ENCODE data around the gene CCDC3.
"Not testable (repeated sequence)": the region's sequence is repeated elsewhere in the genome, so short reads cannot be mapped to it uniquely, and the experiment has no call there.

Gene CCDC3

DNA sequence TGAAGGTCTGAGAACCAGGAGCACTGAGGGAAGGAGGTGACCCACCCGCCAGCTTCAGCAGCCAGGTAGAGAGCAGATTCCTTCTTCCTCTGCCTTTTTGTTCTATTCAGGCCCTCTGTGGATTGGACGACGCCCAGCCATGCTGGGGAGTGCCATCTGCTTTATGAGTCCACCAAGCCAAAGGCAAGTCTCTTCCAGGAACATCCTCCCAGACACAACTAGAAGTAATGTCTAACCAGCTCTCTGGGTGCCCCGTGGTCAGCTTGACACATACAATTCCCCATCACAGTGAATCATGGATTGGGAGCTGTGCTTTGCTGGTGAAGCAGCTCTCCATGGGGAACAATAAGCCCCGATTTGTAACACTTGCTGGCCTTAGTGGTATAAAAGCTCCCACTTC, 125.2 kb downstream of the CCDC3 start:
- DNase-seq: no peak

- no peak for DNase-seq
Observed at GRCh38 chr10:12875100-12875499, 126.4 kb downstream of the CCDC3 start.

DNA sequence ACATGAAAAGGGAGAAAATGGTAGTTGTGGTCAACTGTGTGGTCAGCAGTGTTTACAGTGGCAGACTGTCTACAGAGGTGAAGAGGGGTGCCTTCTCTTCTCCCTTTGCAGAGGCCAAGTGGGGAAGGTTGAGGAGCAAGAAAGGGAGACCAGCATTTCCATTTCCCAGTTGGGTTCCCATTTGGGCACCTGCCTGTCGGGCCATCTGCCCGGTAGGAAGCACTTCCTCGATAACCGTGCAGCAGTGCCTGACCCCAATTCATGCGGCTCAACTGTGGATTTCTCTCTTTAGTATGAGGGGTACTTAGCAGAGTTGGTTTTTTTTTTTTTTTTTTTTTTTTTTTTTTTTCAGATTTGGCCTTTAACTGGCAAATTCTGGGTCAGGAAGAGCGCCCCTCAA, 127.0 kb downstream of the CCDC3 start:
- no peak for DNase-seq

DNA sequence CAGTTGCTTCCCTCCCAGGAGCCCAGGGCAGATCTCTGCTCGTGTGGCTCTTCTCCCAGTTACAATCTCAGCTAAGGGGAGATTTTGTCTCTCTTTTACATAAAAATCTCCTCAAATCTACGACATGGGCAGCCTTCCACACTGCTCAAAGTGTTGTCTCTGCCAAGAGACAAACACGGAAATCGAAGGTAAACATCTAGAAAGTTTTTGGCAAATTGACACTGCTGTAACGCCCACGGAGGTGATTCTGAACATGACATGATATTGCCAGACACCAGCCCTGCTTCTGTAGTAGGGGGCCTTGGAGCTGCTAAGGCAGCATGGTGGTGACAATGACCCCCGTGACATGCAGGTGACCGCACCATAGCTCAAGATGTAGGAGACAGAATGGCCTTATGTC, 128.3 kb downstream of the CCDC3 start:
- DNase-seq: no peak

GRCh38 chr10:12872577-12872976, 128.9 kb downstream of the CCDC3 start:
- no peak for DNase-seq

DNA sequence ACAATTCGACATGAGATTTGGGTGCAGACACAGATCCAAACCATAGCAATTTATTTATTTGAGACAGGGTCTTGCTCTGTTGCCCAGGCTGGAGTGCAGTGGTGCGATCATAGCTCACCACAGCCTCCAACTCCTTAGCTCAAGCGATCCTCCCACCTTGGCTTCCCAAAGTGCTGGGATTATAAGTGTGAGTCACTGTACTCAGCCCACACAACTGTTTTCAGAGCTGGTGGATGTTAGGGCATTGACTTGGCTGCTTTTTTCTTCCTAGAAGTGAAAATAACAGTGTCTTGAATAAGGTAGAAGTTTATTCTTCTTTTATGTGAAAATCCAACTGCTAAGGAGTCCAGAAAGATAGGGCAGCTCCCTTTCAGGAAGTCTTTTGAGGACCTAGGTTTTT, 132.1 kb downstream of the CCDC3 start:
- no peak for DNase-seq

- no peak for DNase-seq
Observed at GRCh38 chr10:12868229-12868628, 133.3 kb downstream of the CCDC3 start.

DNA sequence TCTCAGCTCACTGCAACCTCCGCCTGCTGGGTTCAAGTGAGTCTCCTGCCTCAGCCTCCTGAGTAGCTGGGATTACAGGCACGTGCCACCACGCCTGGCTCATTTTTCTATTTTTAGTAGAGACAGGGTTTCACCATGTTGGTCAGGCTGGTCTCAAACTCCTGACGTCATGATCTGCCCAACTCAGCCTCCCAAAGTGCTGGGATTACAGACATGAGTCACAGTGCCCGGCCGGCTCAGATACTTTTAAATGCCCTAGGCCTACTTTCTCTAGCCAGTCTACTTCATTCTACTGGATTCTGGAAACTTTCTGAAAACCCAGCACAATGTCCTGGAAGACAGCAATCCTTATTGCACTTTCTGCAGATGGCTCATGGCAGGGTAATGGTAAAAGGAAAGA, 136.0 kb downstream of the CCDC3 start:
- DNase-seq: not testable (repeated sequence)

DNA sequence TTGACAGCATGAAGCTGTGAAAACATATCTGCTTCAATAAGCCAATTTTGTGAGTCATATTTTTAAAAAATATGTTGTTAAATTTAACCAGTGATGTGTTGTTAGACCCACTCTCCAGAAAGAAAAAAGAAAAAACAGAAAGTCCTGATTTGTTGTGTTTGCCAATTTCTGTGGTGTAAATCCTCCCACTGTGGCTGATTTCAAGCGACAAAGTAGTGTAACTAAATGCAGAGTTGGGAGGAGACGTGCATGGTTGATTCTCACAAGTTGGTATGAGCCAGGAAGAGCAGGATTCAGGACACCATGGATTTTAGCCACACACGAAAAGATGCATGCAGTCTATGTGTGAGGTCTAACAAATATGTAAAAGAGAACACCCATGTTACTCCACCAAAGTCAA, 139.1 kb downstream of the CCDC3 start:
- no peak for DNase-seq

DNA sequence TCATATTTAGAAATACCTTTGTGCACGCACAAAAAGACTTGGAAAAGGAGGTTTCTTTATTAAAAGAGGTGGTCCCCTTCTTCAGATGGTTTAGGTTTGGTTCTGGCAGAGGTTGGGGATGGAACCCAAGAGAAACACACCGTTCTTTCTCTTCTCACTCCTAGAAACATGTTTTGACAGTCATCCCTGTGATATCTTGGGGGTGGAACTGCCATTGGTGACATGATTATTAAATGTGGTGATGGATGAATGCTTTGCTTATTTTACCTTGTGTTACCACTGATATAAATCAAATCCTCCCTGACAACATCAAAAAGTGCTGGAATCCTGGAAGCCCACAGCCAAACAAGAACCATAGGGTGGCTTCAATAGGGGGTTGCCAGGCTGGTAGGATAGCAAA, 146.5 kb downstream of the CCDC3 start:
- no peak for DNase-seq

- no peak for DNase-seq
Observed at GRCh38 chr10:12852687-12853086, 148.8 kb downstream of the CCDC3 start.

- DNase-seq: no peak
Observed at GRCh38 chr10:12849319-12850181, 152.0 kb downstream of the CCDC3 start.

GRCh38 chr10:12848439-12849173, 152.9 kb downstream of the CCDC3 start:
- DNase-seq: no peak

DNA sequence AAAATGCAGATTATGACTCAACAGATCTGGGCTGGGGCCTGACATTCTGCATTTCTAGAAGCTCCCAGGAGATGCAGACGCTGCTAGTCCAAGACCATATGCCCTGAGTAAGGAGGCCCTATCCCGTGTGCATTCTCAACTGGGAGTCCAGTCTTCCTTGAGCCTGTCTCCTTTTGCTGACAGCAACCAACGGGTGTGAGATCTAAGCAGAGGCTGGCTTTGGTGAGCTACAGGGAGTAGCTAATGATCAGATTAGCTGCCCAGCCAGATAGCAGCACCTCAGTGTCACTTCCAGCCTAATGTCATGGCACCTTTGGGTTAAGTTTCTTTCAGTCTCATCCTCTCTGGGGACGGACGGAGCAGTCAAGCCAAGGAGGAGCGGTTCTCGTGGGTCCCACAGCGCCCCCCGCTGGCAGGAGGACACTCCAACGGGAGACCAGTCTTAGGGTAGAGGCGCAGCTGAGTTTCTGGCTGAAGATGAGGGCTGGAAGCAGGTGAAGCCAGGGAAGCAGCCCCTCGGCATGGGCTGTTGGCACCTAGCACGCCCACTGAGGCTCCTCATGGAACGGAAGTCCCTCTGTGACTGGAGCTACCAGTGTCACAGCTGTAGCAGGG, 154.0 kb downstream of the CCDC3 start:
- DNase-seq: no peak

GRCh38 chr10:12846718-12847117, 154.8 kb downstream of the CCDC3 start:
- DNase-seq: no peak

Measured in NCI-H187 treated with DMSO at 0.1 percent for 48 hours (cell line).